Colonic mucosa (tissue), 4 donors: ENCODE data around the gene MMEL1. TPM values are rescaled to one million over a fixed set of nuclear protein-coding genes. Genes with fewer than 3 reads are reported as not detected.

ENCODE experiments used
- DNase-seq: peaks from one replicate; pipeline ENCODE4 v3.0.0-alpha.2; 2020
- H3K27ac ChIP-seq: fragments of 200-600 bp; one replicate; pipeline ENCODE4 v1.8.0; 2021
- H3K27me3 ChIP-seq: fragments of 200-600 bp; one replicate; pipeline ENCODE4 v1.8.0; 2021
- H3K36me3 ChIP-seq: fragments of 200-600 bp; one replicate; pipeline ENCODE4 v1.8.0; 2021
- H3K4me1 ChIP-seq: fragments of 200-600 bp; one replicate; pipeline ENCODE4 v1.8.0; 2021; ENCODE audit warnings: mild to moderate bottlenecking
- H3K4me3 ChIP-seq: fragments of 200-600 bp; one replicate; pipeline ENCODE4 v1.8.0; 2021
- H3K9ac ChIP-seq, 2 donors: one replicate each; pipeline ENCODE4 v1.7.0; 2013; ENCODE audit warnings: control low read depth in 2 of 2, low read depth in 2 of 2, low read length in 2 of 2
- H3K9me3 ChIP-seq: fragments of 200-600 bp; one replicate; pipeline ENCODE4 v1.8.0; 2021
- CTCF ChIP-seq: fragments of 200-600 bp; IDR thresholded peaks from one replicate; pipeline ENCODE4 v1.8.0; 2022; ENCODE audit warnings: antibody characterized with exemption, mild to moderate bottlenecking
- intact Hi-C: fragments of 100-400 bp; cut with DNase I; formaldehyde crosslinking; loops from one replicate; pipeline ENCODE4 v1.14.1; 2022
- total RNA-seq, 2 donors: library from RNA; stranded (reverse); fragmentation: NEBNext Ultra II Directional in 1 of 2; extraction: Animal tissue kit (Norgen Biotek cat#: 25700) in 1 of 2; gene quantifications; one replicate each; pipeline ENCODE4 v1.2.1, GENCODE V29; 2021
- donor health status: healthy.
- donor health status: DM: no; HTN: no; CAD: no.
- donor health status: DM: no; HTN: no; CAD: no.

MMEL1 gene
- total RNA-seq, 2 donors from 2014 or later: 11.4 to 13.9 TPM

- intact Hi-C loops: no loop called here
- Histone ChIP-seq H3K27me3 (peaks cover 25% of the 10 kb centered on the region), H3K36me3 (no peaks in the 10 kb centered on the region), H3K9ac (no peak overlapping the region), H3K4me1 (no peaks in the 10 kb centered on the region), H3K4me3 (no peak overlapping the region), H3K9me3 (no peaks in the 10 kb centered on the region), H3K27ac (no peak overlapping the region)
- TF ChIP-seq CTCF: no peak
- DNase-seq: no peak
These were observed 9.1 kb downstream of the MMEL1 start for GRCh38 chr1:2623571-2624337.

- Histone ChIP-seq H3K36me3 (no peaks in the 10 kb centered on the region), H3K9me3 (no peaks in the 10 kb centered on the region), H3K9ac (no peak overlapping the region), H3K4me1 (no peaks in the 10 kb centered on the region), H3K27ac (no peak overlapping the region), H3K4me3 (no peak overlapping the region), H3K27me3 (no peaks in the 10 kb centered on the region)
- no peak for TF ChIP-seq CTCF
- DNase-seq: no peak
- intact Hi-C loops: no loop called here
These were observed 14.8 kb downstream of the MMEL1 start for GRCh38 chr1:2617971-2618470.

DNA sequence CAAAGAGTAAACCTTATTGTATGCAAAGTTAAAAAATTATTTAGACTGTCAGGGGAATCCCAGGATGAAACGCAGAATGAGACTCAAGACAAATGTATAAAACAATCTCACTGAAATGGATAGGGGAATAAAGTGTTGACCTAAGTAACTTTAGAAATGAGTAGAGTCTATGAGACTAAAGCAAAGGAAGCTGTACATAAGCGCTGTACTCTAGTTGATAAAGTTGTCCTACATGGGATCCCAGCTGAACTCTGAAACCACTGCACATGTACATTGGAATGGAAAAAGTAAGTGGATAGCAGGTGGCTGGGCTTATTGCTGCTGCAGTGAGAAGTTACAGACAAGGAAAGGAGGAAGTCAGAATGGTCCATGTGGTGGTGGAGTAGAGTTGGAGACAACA lies 18.7 kb downstream of the MMEL1 start:
- Histone ChIP-seq H3K27ac (no peak overlapping the region), H3K4me1 (no peaks in the 10 kb centered on the region), H3K36me3 (no peaks in the 10 kb centered on the region), H3K27me3 (peaks cover 3% of the 10 kb centered on the region), H3K9me3 (no peaks in the 10 kb centered on the region), H3K9ac (no peak overlapping the region), H3K4me3 (no peak overlapping the region)
- no peak for DNase-seq
- no peak for TF ChIP-seq CTCF
- intact Hi-C loops: no loop called here

DNA sequence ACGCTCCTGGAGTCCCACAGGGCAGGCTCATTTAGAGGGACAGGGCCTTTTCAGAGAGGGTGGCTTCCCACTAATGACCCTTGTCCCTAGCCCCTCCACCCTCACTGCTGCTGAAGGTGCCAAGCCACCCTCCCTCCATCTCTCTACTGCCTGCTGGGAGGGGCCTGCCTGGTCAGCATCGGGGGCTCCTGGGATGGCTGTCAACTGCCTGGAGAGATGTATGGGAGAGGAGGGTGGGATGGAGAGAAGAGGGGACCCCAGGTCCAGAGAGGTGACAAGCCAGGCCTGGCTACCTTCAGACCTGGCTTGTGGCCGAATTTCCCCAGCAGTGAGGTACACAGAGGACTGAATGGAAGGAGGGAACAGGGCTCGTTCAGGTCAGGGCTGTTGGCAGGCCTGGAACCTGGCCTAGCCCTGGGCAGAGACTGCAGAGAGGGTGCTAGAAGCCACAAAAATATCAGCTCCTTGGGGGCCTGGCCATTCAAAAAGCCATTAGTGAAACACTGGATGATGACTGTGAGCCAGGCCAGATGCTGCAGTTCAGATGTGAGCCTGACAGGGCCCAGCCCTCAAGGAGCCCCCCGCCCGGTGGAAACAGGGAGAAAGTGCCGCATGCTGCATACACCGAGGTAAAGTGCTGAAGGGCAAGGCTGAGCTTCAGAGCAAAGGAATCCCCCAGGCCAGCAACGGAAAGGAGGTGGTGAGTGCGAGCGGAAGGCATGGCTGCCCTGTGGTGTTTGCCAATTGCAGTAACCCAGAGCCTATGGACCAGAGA lies 20.0 kb downstream of the MMEL1 start:
- TF ChIP-seq CTCF: no peak
- DNase-seq: no peak
- Histone ChIP-seq H3K27ac (no peak overlapping the region), H3K4me3 (no peak overlapping the region), H3K9me3 (no peaks in the 10 kb centered on the region), H3K9ac (no peak overlapping the region), H3K27me3 (peaks cover 3% of the 10 kb centered on the region), H3K36me3 (no peaks in the 10 kb centered on the region), H3K4me1 (no peaks in the 10 kb centered on the region)
- intact Hi-C loops: no loop called here

DNA sequence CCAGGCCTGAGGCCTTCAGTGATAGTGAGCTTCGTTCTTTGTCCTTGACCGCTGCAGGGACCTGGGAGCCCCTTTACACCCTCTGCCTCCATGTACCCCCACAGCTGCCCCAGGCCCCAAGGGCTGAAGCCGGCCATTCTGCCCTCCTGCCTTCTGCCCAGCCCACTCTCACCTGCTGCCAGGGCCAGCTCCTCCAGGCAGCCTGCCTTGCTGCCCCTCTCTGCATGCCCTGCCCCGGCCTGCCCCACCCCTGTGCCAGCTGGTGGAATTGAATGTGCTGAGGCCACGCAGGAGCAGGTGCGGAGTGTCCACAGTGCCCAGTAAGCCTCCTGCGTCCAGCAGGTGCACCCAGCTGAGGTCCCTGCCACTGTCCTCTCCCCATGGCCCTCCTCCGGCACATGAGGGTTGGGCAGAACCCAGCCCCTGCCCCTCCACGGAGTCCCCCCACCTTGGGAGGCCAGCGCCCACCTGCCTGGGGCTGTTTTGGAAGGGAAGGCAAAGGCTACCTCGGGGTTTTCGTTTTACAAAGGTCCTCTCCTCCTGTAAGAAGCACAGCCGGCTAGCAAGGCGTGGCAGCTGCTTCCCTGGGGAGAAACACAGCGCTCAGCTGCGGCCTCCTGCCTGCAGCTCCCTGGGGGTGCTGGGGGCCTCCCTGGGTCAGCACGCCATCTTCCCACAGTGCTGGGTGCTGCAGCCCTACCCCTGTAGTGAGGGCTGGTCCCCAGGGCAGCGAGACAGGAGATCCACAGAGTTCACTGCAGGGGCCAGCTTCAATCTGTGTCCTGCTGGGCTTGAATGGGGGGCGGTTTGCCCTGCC lies 21.0 kb downstream of the MMEL1 start:
- Histone ChIP-seq H3K27ac (no peak overlapping the region), H3K4me3 (no peak overlapping the region), H3K9ac (no peak overlapping the region), H3K36me3 (no peaks in the 10 kb centered on the region), H3K27me3 (peaks cover 3% of the 10 kb centered on the region), H3K4me1 (no peaks in the 10 kb centered on the region), H3K9me3 (no peaks in the 10 kb centered on the region)
- no peak for DNase-seq
- no peak for TF ChIP-seq CTCF
- intact Hi-C loops: no loop called here
